ENCODE data around the gene ZNF385D.

Gene ZNF385D
- total RNA-seq, result 0.10 to 4.4 reads per million in 2 donors

- DNase-seq, result no peak
These were observed at the start of gene ZNF385D for GRCh38 chr3:21750831-21751391. TSS of gene ZNF385D (minus strand) at chr3:21751210. CDS start at chr3:21750916, 294 bp downstream.

GRCh38 chr3:21798356-21799088 is 47.5 kb upstream of the ZNF385D start:
- DNase-seq, result no peak

GRCh38 chr3:21795921-21796320 is 44.9 kb upstream of the ZNF385D start:
- DNase-seq, result no peak

- DNase-seq, result no peak
These were observed 44.3 kb upstream of the ZNF385D start for GRCh38 chr3:21795152-21795837.

GRCh38 chr3:21794291-21794690 is 43.3 kb upstream of the ZNF385D start:
- no peak for DNase-seq

- no peak for DNase-seq
These were observed 41.2 kb upstream of the ZNF385D start for GRCh38 chr3:21792176-21792575.

GRCh38 chr3:21791356-21791755 is 40.3 kb upstream of the ZNF385D start:
- DNase-seq, result no peak

GRCh38 chr3:21790466-21790865 is 39.5 kb upstream of the ZNF385D start:
- no peak for DNase-seq

- DNase-seq, result no peak
These were observed 38.7 kb upstream of the ZNF385D start for GRCh38 chr3:21789730-21790129.

GRCh38 chr3:21786438-21786797 is 35.4 kb upstream of the ZNF385D start:
- DNase-seq, result no peak

GRCh38 chr3:21785765-21786437 is 34.9 kb upstream of the ZNF385D start:
- no peak for DNase-seq

GRCh38 chr3:21783839-21784238 is 32.8 kb upstream of the ZNF385D start:
- DNase-seq, result no peak

GRCh38 chr3:21781355-21781754 is 30.3 kb upstream of the ZNF385D start:
- DNase-seq, result no peak

GRCh38 chr3:21779909-21780308 is 28.9 kb upstream of the ZNF385D start:
- no peak for DNase-seq

GRCh38 chr3:21778715-21779114 is 27.7 kb upstream of the ZNF385D start:
- no peak for DNase-seq

- DNase-seq, result no peak
These were observed 26.8 kb upstream of the ZNF385D start for GRCh38 chr3:21777821-21778220.

GRCh38 chr3:21766002-21766401 is 15.0 kb upstream of the ZNF385D start:
- DNase-seq, result no peak

- no peak for DNase-seq
These were observed 4.9 kb upstream of the ZNF385D start for GRCh38 chr3:21755896-21756295.

- DNase-seq, result no peak
These were observed 3.8 kb upstream of the ZNF385D start for GRCh38 chr3:21754839-21755238.

GRCh38 chr3:21752749-21753347 is 1.8 kb upstream of the ZNF385D start:
- DNase-seq, result no peak

GRCh38 chr3:21751886-21752285 is 876 bp upstream of the ZNF385D start:
- DNase-seq, result no peak

GRCh38 chr3:21750080-21750696 is 822 bp downstream of the ZNF385D start:
- no peak for DNase-seq
